Measurements from ENCODE around the gene COL6A1. TPM values are rescaled to one million over a fixed set of nuclear protein-coding genes. Genes with fewer than 3 reads are reported as not detected.
"Not testable (repeated sequence)": the region's sequence is repeated elsewhere in the genome, so short reads cannot be mapped to it uniquely, and the experiment has no call there.

COL6A1 gene
- total RNA-seq, 4 donors from 2014 or later = 25.0 to 242 (median 54.9) TPM

DNA sequence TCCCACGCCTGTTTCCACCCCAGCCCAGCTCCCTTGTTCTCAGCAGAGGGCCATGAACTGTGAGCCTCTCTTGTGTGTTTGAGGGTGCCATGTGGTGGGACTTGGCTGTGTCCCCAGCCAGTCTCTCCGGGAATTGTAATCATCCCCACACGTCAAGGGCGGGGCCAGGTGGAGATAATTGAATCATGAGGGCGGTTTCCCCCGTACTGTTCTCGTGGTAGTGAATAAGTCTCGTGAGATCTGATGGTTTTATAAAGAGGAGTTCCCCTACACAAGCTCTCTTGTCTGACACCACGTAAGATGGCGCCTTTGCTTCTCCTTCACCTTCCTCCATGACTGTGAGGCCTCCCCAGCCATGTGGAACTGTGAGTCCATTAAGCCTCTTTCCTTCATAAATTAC, 59.1 kb downstream of the COL6A1 start:
- Histone ChIP-seq H3K4me3 (no peak overlapping the region), H3K9me3 (no peaks in the 10 kb centered on the region), H3K4me1 (peaks cover 0 to 27% (median 6%) of the 10 kb centered on the region in 3 donors), H3K27ac (no peak overlapping the region), H3K36me3 (no peaks in the 10 kb centered on the region), H3K27me3 (no peaks in the 10 kb centered on the region)
- DNase-seq = no peak
- no peak for TF ChIP-seq POLR2A (IDR thresholded peaks at IDR 0.05)
- TF ChIP-seq, protein P1, sequence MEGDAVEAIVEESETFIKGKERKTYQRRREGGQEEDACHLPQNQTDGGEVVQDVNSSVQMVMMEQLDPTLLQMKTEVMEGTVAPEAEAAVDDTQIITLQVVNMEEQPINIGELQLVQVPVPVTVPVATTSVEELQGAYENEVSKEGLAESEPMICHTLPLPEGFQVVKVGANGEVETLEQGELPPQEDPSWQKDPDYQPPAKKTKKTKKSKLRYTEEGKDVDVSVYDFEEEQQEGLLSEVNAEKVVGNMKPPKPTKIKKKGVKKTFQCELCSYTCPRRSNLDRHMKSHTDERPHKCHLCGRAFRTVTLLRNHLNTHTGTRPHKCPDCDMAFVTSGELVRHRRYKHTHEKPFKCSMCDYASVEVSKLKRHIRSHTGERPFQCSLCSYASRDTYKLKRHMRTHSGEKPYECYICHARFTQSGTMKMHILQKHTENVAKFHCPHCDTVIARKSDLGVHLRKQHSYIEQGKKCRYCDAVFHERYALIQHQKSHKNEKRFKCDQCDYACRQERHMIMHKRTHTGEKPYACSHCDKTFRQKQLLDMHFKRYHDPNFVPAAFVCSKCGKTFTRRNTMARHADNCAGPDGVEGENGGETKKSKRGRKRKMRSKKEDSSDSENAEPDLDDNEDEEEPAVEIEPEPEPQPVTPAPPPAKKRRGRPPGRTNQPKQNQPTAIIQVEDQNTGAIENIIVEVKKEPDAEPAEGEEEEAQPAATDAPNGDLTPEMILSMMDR (IDR thresholded peaks at IDR 0.05) = no peak
- 48 to 72% methylated on average over 5 to 10 of the region's 10 CpGs for WGBS, 2 donors
- intact Hi-C loops (cut with DNase I) = no loop called here

DNA sequence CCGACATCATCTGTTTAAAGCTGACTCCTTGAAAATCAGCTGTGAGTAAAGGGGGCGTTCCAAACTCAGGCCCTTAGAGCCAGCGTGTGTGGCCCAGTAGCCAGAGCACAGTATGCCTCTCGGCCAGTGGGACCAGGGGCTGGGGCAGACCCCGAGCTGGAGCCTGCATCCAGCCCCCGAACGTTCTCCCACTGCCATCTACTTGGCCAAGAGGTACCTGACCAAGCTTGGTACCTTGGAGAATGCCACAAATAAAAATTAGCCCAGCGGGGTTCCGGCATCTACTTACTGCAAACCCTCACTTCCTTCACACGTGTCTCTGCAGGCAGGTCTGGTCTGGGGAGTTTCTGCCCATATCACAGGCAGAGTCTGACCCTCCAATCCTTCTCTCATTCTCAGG, 59.6 kb downstream of the COL6A1 start:
- Histone ChIP-seq H3K27ac (no peak overlapping the region), H3K4me1 (peaks cover 0 to 22% (median 4%) of the 10 kb centered on the region in 3 donors), H3K9me3 (no peaks in the 10 kb centered on the region), H3K27me3 (no peaks in the 10 kb centered on the region), H3K4me3 (no peak overlapping the region), H3K36me3 (no peaks in the 10 kb centered on the region)
- 77 to 83% methylated on average over 5 to 10 of the region's 10 CpGs for WGBS, 2 donors
- no peak for DNase-seq
- intact Hi-C loops (cut with DNase I) = no loop called here
- no peak for TF ChIP-seq POLR2A (IDR thresholded peaks at IDR 0.05)
- TF ChIP-seq, protein P1 (IDR thresholded peaks at IDR 0.05) = no peak

DNA sequence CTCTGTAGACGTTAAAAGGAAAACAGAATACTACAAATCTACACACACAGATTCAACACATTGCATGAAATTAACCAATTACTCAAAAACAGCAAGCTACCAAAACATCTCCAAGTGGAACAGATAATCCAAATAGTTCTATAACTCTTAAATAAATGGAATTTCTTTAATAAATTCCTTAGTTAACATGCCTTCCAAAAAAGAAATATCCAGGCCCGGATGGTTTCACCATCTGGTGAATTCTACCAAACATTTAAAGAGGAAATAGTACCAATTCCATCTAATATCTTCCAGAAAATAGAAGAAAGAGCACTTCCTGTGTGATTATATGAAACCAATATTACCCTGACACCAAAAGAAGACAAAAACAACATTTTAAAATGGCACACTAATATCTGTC, 63.6 kb downstream of the COL6A1 start:
- TF ChIP-seq POLR2A (IDR thresholded peaks at IDR 0.05) = no peak
- TF ChIP-seq, protein P1 (IDR thresholded peaks at IDR 0.05) = no peak
- Histone ChIP-seq H3K27ac (no peak overlapping the region), H3K9me3 (no peaks in the 10 kb centered on the region), H3K36me3 (no peaks in the 10 kb centered on the region), H3K27me3 (peaks cover 0 to 11% (median 0%) of the 10 kb centered on the region in 4 donors), H3K4me1 (peaks cover 10 to 16% (median 12%) of the 10 kb centered on the region in 3 donors), H3K4me3 (no peak overlapping the region)
- DNase-seq = no peak
- 60 to 63% methylated on average over 2 of the region's 2 CpGs for WGBS, 2 donors
- intact Hi-C loops (cut with DNase I) = no loop called here

DNA sequence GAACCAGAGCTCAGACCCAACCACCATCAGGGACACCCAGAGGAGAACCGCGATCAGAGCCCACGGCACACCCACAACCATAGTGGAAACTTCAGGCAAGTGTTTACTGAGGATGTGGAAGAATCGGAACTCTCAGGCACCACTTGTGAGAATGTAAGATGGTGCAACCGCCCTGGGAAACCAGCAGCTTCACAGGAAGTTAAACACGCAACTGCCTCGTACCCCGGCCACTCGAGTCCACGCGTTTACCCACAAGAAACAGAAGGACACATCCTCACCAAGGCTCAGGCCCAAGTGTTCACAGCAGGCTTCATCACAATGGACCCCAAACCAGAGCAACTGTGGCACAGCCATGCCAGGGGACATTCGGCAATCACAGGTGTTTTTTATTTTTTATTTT, 64.9 kb downstream of the COL6A1 start:
- no peaks in the 10 kb centered on the region for H3K36me3 ChIP-seq
- TF ChIP-seq, protein P1 (IDR thresholded peaks at IDR 0.05) = no peak
- TF ChIP-seq POLR2A (IDR thresholded peaks at IDR 0.05) = no peak
- H3K27ac ChIP-seq = no peak overlapping the region
- WGBS, 2 donors = 64 to 89% methylated on average over 7 to 12 of the region's 12 CpGs
- H3K4me1 ChIP-seq = peaks cover 14 to 27% (median 14%) of the 10 kb centered on the region in 3 donors
- DNase-seq = no peak
- H3K9me3 ChIP-seq = no peaks in the 10 kb centered on the region
- intact Hi-C loops (cut with DNase I) = no loop called here
- peaks cover 0 to 11% (median 0%) of the 10 kb centered on the region in 4 donors for H3K27me3 ChIP-seq
- H3K4me3 ChIP-seq = no peak overlapping the region

DNA sequence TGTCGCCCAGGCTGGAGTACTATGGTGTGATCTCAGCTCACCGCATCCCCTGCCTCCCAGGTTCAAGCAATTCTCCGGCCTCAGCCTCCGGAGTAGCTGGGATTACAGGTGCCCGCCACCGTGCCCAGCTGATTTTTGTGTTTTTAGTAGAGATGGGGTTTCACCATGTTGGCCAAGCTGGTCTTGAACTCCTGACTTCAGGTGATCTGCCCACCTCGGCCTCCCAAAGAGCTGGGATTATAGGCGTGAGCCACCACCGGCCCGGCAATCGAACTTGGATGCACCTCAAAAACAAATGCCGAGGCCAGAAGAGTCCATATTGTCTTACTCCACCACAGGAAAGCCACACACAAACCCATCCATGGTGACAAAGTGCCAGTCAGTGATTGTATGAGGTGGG, 65.3 kb downstream of the COL6A1 start:
- H3K4me3 ChIP-seq; H3K9me3 ChIP-seq; DNase-seq; H3K27ac ChIP-seq; H3K36me3 ChIP-seq; intact Hi-C loops (cut with DNase I): not testable (repeated sequence)
- Histone ChIP-seq H3K27me3 (peaks cover 0 to 11% (median 0%) of the 10 kb centered on the region in 4 donors), H3K4me1 (peaks cover 14 to 27% (median 14%) of the 10 kb centered on the region in 3 donors)
- 90 to 96% methylated on average over 2 to 12 of the region's 12 CpGs for WGBS, 2 donors
